Progenitor cell of endocrine pancreas (in vitro differentiated cells): ENCODE measurements around the gene PXDN. TPM values are rescaled to one million over a fixed set of nuclear protein-coding genes. Genes with fewer than 3 reads are reported as not detected.
"Not testable (repeated sequence)": the region's sequence is repeated elsewhere in the genome, so short reads cannot be mapped to it uniquely, and the experiment has no call there.

Experiments
- DNase-seq: peaks from one replicate; pipeline ENCODE4 v3.0.0; 2021; ENCODE audit warnings: low spot score; ENCODE audit not compliant: unreplicated experiment
- H3K27ac Mint-ChIP-seq: 2 replicates; pipeline ENCODE4 v1.8.0; 2021; ENCODE audit warnings: mild to moderate bottlenecking, moderate library complexity, mixed read lengths
- H3K27me3 Mint-ChIP-seq: 2 replicates; pipeline ENCODE4 v1.8.0; 2021; ENCODE audit warnings: mixed read lengths
- H3K36me3 Mint-ChIP-seq: 2 replicates; pipeline ENCODE4 v1.8.0; 2022; ENCODE audit warnings: mixed read lengths; ENCODE audit not compliant: insufficient read depth
- H3K4me1 Mint-ChIP-seq: 2 replicates; pipeline ENCODE4 v1.8.0; 2021; ENCODE audit warnings: low read depth, mixed read lengths
- H3K4me3 Mint-ChIP-seq: 2 replicates; pipeline ENCODE4 v1.8.0; 2021; ENCODE audit warnings: low read depth, mild to moderate bottlenecking, moderate library complexity, mixed read lengths
- H3K9me3 Mint-ChIP-seq: 2 replicates; pipeline ENCODE4 v1.8.0; 2021; ENCODE audit warnings: low read depth, mixed read lengths
- total RNA-seq: library from RNA; stranded (reverse); gene quantifications from 2 replicates; pipeline ENCODE4 v1.2.1, GENCODE V29; 2021
- TF ChIP-seq, protein P1 (sequence below): fragments of 200-600 bp; sonication (generic); IDR thresholded peaks from one replicate; pipeline ENCODE4 v1.5.0; 2021; ENCODE audit warnings: antibody characterized with exemption, mild to moderate bottlenecking; ENCODE audit not compliant: unreplicated experiment

The PXDN gene
- total RNA-seq, 1 donor from 2014 or later = 256 TPM

GRCh38 chr2:1759611-1759930 lies 15.3 kb upstream of the PXDN start:
- TF ChIP-seq, protein P1, sequence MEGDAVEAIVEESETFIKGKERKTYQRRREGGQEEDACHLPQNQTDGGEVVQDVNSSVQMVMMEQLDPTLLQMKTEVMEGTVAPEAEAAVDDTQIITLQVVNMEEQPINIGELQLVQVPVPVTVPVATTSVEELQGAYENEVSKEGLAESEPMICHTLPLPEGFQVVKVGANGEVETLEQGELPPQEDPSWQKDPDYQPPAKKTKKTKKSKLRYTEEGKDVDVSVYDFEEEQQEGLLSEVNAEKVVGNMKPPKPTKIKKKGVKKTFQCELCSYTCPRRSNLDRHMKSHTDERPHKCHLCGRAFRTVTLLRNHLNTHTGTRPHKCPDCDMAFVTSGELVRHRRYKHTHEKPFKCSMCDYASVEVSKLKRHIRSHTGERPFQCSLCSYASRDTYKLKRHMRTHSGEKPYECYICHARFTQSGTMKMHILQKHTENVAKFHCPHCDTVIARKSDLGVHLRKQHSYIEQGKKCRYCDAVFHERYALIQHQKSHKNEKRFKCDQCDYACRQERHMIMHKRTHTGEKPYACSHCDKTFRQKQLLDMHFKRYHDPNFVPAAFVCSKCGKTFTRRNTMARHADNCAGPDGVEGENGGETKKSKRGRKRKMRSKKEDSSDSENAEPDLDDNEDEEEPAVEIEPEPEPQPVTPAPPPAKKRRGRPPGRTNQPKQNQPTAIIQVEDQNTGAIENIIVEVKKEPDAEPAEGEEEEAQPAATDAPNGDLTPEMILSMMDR = no peak
- DNase-seq = no peak
- Mint-ChIP-seq H3K27me3 (peaks cover 9% of the 10 kb centered on the region), H3K9me3 (peaks cover 5% of the 10 kb centered on the region), H3K4me3 (no peak overlapping the region), H3K27ac (no peak overlapping the region), H3K4me1 (no peaks in the 10 kb centered on the region), H3K36me3 (no peaks in the 10 kb centered on the region)

GRCh38 chr2:1758774-1759610 lies 14.7 kb upstream of the PXDN start:
- H3K27me3 Mint-ChIP-seq = peaks cover 7% of the 10 kb centered on the region
- H3K27ac Mint-ChIP-seq = no peak overlapping the region
- H3K36me3 Mint-ChIP-seq = no peaks in the 10 kb centered on the region
- TF ChIP-seq, protein P1 = no peak
- H3K4me1 Mint-ChIP-seq = no peaks in the 10 kb centered on the region
- DNase-seq = no peak
- peaks cover 9% of the 10 kb centered on the region for H3K9me3 Mint-ChIP-seq
- no peak overlapping the region for H3K4me3 Mint-ChIP-seq

DNA sequence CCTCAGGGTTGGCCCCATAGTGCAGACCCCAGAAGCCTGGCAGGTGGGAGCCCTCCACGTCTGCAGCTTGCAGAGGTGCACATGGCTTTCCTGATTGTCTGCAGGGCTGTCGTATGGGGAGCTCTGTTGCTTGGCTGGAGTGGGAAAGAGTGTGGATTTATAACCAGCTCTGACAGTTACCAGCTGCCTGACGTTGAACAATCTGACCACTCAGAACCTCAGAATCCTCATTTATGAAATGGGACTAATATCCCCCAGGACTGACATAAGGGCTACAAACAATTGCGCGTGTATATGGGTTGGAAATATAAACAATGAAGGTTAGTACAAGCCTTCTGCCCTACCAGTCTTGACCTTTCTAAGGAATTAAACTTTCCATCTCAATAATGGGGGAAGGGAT lies 13.9 kb upstream of the PXDN start:
- no peak for DNase-seq
- H3K27me3 Mint-ChIP-seq = peaks cover 6% of the 10 kb centered on the region
- no peaks in the 10 kb centered on the region for H3K36me3 Mint-ChIP-seq
- peaks cover 9% of the 10 kb centered on the region for H3K9me3 Mint-ChIP-seq
- no peak overlapping the region for H3K27ac Mint-ChIP-seq
- no peaks in the 10 kb centered on the region for H3K4me1 Mint-ChIP-seq
- no peak overlapping the region for H3K4me3 Mint-ChIP-seq
- TF ChIP-seq, protein P1 = no peak

DNA sequence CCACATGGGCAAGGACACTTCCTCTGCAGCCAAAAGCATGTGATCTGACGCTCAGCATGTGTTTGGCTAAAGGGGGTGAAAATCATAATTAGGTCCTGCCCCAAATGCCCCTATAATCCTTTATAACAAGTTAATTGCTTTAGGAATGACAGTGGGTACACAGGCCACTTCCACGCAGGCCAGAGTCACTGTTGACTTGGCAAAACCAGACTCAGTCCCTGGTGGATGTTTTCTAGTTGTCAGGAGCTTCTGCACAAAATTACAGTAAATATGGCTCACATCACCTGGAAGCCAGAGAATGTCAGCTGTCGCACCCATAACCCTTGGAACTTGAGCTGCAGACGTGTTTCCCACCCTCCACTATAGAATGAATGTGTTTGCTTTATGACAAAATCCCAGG lies 13.3 kb upstream of the PXDN start:
- H3K27ac Mint-ChIP-seq = no peak overlapping the region
- DNase-seq = no peak
- no peaks in the 10 kb centered on the region for H3K4me1 Mint-ChIP-seq
- TF ChIP-seq, protein P1 = no peak
- H3K27me3 Mint-ChIP-seq = peaks cover 5% of the 10 kb centered on the region
- H3K4me3 Mint-ChIP-seq = no peak overlapping the region
- peaks cover 9% of the 10 kb centered on the region for H3K9me3 Mint-ChIP-seq
- no peaks in the 10 kb centered on the region for H3K36me3 Mint-ChIP-seq

DNA sequence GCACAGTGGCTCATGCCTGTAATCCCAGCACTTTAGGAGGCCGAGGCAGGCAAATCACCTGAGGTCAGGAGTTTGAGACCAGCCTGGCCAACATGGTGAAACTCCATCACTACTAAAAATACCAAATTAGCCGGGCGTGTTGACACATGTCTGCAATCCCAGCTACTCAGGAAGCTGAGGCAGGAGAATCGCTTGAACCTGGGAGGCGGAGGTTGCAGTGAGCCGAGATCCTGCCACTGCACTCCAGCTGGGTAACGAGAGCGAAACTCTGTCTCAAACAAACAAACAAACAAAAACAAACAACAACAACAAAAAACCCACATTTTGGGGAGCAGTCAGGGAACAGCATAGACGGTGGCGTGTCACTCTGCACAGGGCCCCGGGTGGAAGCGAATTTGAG lies 12.8 kb upstream of the PXDN start:
- not testable (repeated sequence) for H3K4me3 Mint-ChIP-seq, H3K27me3 Mint-ChIP-seq, H3K9me3 Mint-ChIP-seq, H3K27ac Mint-ChIP-seq, DNase-seq, H3K36me3 Mint-ChIP-seq, H3K4me1 Mint-ChIP-seq

- H3K4me1 Mint-ChIP-seq = no peaks in the 10 kb centered on the region
- no peaks in the 10 kb centered on the region for H3K36me3 Mint-ChIP-seq
- H3K27me3 Mint-ChIP-seq = peaks cover 9% of the 10 kb centered on the region
- H3K27ac Mint-ChIP-seq = no peak overlapping the region
- H3K9me3 Mint-ChIP-seq = peaks cover 9% of the 10 kb centered on the region
- H3K4me3 Mint-ChIP-seq = no peak overlapping the region
- no peak for DNase-seq
- TF ChIP-seq, protein P1 = no peak
Observed at GRCh38 chr2:1756456-1756855, 12.1 kb upstream of the PXDN start.
